Measurements from ENCODE around the gene MIS18BP1. TPM values are rescaled to one million over a fixed set of nuclear protein-coding genes. Genes with fewer than 3 reads are reported as not detected.
A peak's percentile ranks its signal among the peaks of the same experiment; 100 is the strongest.

Gene MIS18BP1
- total and polyA plus RNA-seq, 10 of the 15 experiments (the other 5 are each of a cell fraction or from before 2014, with no cell fraction given), result 16.9 to 88.9 (median 57.0) TPM

- peak overlapping the region; percentile 85 for H3K27ac ChIP-seq (ENCODE audit: control insufficient read depth, insufficient read depth)
- H3K4me1 ChIP-seq (ENCODE audit: control insufficient read depth, insufficient read depth, low read length), result peaks cover 8% of the 10 kb centered on the region
- POLR2A ChIA-PET, result interaction anchor here (0.7 to 2.4 kb wide), 5 partner anchors 17 to 293 kb away, joined by 3 to 16 read pairs (median 4); partner anchors contain the start of genes FKBP3, KLHL28 and TOGARAM1
- FAIRE-seq (peak; percentile 91), DNase-seq (ENCODE audit: low read depth, low spot score) (peak; percentile 67), ATAC-seq (peak; percentile 73)
- H3K9ac ChIP-seq (ENCODE audit: control insufficient read depth, insufficient read depth, low read length), result peak overlapping the region; percentile 86
- no peaks in the 10 kb centered on the region for H4K20me1 ChIP-seq (ENCODE audit: control insufficient read depth, insufficient read depth)
- H3K27me3 ChIP-seq (replicated peaks in 1 of 2; ENCODE audit: control insufficient read depth in 2 of 2, insufficient read depth in 2 of 2, low read length in 1 of 2), result no peaks in the 10 kb centered on the region
- intact Hi-C loops (cut with micrococcal nuclease; ENCODE audit: unreplicated experiment), result loop anchor here (2.0 to 5.0 kb wide), 4 partner anchors 117 to 355 kb away; partner anchors contain the start of genes FANCM, FKBP3, KLHL28 and PRPF39
- WGBS (ENCODE audit: insufficient coverage, insufficient replicate concordance, low lambda C conversion rate, missing lambda C conversion rate), result 0% methylated on average over 5 of the region's 5 CpGs
- RAD21 ChIA-PET (ENCODE audit: unreplicated experiment), result interaction anchor here (0.9 to 2.2 kb wide), 7 partner anchors 9 to 272 kb away, joined by 3 to 7 read pairs (median 4); partner anchors contain the start of gene FKBP3
- CTCF ChIA-PET, result interaction anchor here (1.0 to 2.2 kb wide), 3 partner anchors 10 to 354 kb away, joined by 4 to 9 read pairs (median 7); a partner anchor contains a TSS
- H3K79me2 ChIP-seq (ENCODE audit: control insufficient read depth, insufficient read depth, low read length), result peaks cover 63% of the 10 kb centered on the region
- peak overlapping the region; percentile 71 for H3K4me2 ChIP-seq (ENCODE audit: control insufficient read depth, insufficient read depth)
- in situ Hi-C loops (cut with MboI), result no loop called here
- H2AFZ ChIP-seq (ENCODE audit: control insufficient read depth, low read depth, low read length), result no peak overlapping the region
- no TSS peak for BruUV-seq (replicated peaks)
- no peaks in the 10 kb centered on the region for H3K36me3 ChIP-seq (ENCODE audit: control insufficient read depth in 2 of 2, insufficient read depth in 2 of 2, low read length in 1 of 2)
- SMC1A ChIA-PET (ENCODE audit: uncharacterized antibody, unreplicated experiment), result interaction anchor here (1.0 to 2.4 kb wide), 4 partner anchors 28 to 354 kb away, joined by 3 to 8 read pairs (median 3); a partner anchor contains a TSS
- no peaks in the 10 kb centered on the region for H3K9me3 ChIP-seq (replicated peaks; ENCODE audit: control insufficient read depth, insufficient read depth, low read length)
- peak overlapping the region; percentile 70 for H3K4me3 ChIP-seq
- peak; percentile 61; the same call in 1 of the 2 replicates for TF ChIP-seq ZBTB40 (IDR thresholded peaks at IDR 0.05; ENCODE audit: borderline replicate concordance)
- peak; percentile 88 for TF ChIP-seq IRF4 (IDR thresholded peaks at IDR 0.05; ENCODE audit: low read depth, low read length)
- TF ChIP-seq ZZZ3 (IDR thresholded peaks at IDR 0.05; ENCODE audit: control insufficient read depth, insufficient read length, low read depth), result no peak
- no peak for TF ChIP-seq EZH2 (IDR thresholded peaks at IDR 0.05; ENCODE audit: borderline replicate concordance, control insufficient read depth, low read depth, low read length)
- peak; percentile 65; the same call in 1 of the 2 replicates for TF ChIP-seq NKRF (conservative IDR thresholded peaks at IDR 0.05)
- peak; percentile 84 for TF ChIP-seq NR2F1 (conservative IDR thresholded peaks at IDR 0.05)
- no peak for TF ChIP-seq ZNF592 (IDR thresholded peaks at IDR 0.05)
- TF ChIP-seq EP300 (IDR thresholded peaks at IDR 0.05; ENCODE audit: borderline replicate concordance in 1 of 2, control insufficient read depth in 1 of 2, low read depth in 2 of 2, low read length in 2 of 2), result peak; percentile 68 to 84
- TF ChIP-seq ZNF217 (IDR thresholded peaks at IDR 0.05), result no peak
- TF ChIP-seq CBFB (IDR thresholded peaks at IDR 0.05; ENCODE audit: low read depth), result no peak
Measured at GRCh38 chr14:45251912-45252311, 1.1 kb downstream of the MIS18BP1 start.
